CD4-positive, alpha-beta T cell treated with Interleukin-17A for 4 hours (primary cell): Measurements from ENCODE around the gene FRMPD1.

Experiments
- DNase-seq: peaks from one replicate; pipeline ENCODE4 v3.0.0-alpha.2; 2020; ENCODE audit warnings: mixed read lengths

Gene FRMPD1

DNA sequence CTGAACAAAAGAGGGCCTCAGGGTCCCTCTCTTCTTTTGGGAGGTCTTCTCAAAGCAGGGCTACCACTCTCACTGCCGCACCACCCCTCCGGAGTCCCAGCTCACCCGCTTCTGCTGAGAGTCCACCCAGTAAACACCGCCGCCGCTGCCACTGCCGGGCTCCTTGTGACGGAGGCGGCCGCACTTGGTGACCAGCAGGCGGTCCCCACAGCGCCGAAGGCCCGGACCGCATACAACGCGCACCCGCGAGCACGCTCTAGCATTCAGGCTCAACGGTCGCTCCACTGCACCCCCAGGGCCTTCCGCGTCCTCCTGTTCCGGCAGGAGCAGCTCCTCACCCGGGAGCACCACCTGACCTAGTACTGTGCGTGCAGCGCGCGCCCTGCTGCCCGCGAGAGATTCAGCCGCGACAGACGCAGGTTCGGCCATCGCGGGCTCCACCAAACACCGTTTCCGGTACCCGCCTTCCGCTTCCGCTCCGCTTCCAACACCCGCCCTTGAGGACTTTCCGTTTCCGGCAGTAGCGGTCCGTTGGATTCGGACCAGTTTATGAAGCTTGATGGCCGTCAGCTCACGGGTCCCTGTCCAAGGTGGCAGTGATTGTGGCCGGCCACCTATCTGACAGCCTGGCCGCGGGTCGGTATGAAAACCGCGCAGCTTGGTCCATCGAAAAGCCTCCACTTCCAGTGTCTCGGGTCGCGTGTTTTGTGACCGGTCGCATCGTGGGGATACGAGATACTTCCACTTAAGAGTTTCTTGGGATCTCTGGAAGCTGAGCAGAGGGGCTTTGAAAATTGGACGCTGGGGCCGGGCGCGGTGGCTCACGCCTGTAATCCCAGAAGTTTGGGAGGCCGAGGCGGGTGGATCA, 134.1 kb downstream of the FRMPD1 start, which contains the start of gene EXOSC3:
Gene EXOSC3, minus strand, starts transcription at position 449 of the 868 bp plus-strand sequence. Its CDS starts 20 bp downstream, at position 429.
- peak; percentile 87 for DNase-seq

DNA sequence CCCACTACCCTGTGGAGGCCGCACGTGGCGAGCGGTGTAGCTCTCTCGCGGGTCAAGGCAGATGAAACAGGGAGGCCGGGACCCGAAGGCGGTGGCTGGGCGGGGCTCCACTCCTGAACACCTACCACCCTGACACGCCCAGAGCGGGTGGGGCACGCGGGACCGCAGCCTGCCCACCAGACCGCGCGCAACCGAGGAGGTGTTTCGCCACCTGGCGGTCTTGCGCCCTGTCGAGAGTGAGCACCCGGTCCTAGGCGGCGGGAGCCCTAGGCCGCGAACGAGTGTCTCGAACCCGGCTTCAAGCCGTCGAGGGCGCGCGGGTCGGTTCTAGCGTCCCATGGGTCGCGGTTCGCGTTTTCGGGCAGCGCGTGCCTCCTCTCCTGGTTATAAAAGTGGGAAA, 136.3 kb downstream of the FRMPD1 start:
- DNase-seq = no peak

DNA sequence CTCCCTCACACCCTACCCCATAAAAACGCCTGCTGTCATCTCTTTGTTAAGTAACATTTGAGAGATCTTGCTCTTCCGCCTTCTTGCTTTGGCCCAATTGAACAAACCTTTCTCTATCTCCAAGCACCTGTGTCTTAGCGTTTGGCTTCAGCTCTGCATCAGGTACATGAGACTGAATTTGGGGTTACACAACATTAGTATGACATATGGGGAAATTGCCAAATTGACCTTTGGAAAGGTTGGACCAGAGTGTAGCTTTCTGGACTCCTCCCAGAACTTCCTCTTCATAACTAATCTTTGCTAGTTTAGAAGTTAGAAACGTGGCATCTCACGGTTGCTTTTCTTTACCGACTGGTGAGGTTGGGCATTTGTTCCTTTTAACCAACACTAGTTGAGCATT, 137.6 kb downstream of the FRMPD1 start:
- no peak for DNase-seq

DNA sequence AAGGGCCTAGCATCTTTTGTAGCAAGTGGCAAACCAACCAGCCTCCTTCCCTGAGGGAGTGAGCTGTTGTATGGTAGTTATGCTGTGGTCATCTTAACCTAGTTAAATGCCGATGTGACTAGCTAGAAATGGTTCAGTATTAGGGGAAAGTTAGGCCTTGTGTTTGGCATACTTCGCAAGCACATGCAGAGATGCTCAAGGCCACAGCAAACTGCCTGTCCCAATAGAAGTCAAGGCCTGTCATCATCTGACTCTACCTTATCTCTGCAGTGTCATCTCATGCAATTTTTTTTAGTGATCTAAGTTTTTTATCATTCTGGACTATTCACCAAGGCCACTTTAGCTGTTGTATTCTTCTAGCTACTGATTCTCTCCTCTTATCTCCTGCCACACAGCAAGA, 139.3 kb downstream of the FRMPD1 start:
- no peak for DNase-seq

DNA sequence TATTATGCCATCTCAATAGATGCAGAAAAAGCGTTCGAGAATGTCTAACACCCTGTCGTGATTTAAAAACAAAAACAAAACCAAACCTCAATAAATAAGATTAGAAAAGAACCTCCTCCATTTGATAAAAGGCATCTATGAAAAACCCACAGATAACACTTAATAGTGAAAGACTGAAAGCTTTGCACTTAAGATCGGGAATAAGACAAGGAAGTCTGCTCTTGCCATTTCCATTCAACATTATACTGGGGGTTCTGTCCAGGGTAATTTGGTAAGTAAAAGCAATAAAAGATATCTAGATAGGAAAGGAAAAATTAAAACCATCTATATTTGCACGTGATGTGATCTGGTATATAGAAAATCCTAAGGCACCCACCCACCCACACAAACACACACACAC, 141.4 kb downstream of the FRMPD1 start:
- DNase-seq = no peak

DNA sequence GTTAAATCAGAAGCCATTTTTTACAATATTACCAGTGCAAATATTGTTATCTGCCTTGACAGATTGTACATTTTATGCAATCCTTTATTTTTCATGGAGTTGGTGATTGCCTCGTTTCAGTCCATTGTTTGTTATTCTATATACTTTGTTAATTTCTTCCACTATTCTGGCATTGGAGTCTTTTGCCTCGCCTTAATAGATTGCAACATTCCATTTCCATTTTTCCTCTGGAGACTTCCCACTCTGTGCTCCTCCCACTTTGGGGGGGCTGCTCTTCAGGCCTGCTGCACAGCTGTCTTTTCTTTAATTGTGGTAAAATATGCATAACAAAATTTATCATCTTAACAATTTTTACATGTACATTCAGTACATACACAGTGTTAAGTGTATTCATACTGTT, 145.5 kb downstream of the FRMPD1 start:
- DNase-seq = no peak
